Vagina (tissue), 2 donors: ENCODE results near the gene NEDD4L. TPM values are rescaled to one million over a fixed set of nuclear protein-coding genes. Genes with fewer than 3 reads are reported as not detected.

Experiments
- DNase-seq, 2 donors: peaks; one replicate each; pipeline ENCODE4 v3.0.0-alpha.2; 2017; ENCODE audit errors: extremely low spot score in 2 of 2
- H3K27ac ChIP-seq: fragments of 200-600 bp; sonication (generic); one replicate; pipeline ENCODE4 v1.5.1; 2019
- H3K27me3 ChIP-seq: fragments of 200-600 bp; sonication (generic); one replicate; pipeline ENCODE4 v1.5.1; 2019
- H3K36me3 ChIP-seq, 2 donors: fragments of 200-600 bp; sonication (generic); one replicate each; pipeline ENCODE4 v1.5.1; 2017 to 2019
- H3K4me1 ChIP-seq: fragments of 200-600 bp; sonication (generic); one replicate; pipeline ENCODE4 v1.5.1; 2019
- H3K4me3 ChIP-seq, 2 donors: fragments of 200-600 bp; sonication (generic); 1 replicate in 1 of 2; 2 replicates in 1 of 2; pipeline ENCODE4 v1.5.1; 2016 to 2019
- H3K9me3 ChIP-seq: fragments of 200-600 bp; sonication (generic); one replicate; pipeline ENCODE4 v1.5.1; 2019
- CTCF ChIP-seq, 3 experiments: fragments of 450-650 bp in 2 of 3; fragments of 200-600 bp in 1 of 3; sonication (generic) in 1 of 3; IDR thresholded peaks; one replicate each; pipeline ENCODE4 v1.5.1; 2017 to 2019; ENCODE audit warnings: antibody characterized with exemption in 3 of 3, mild to moderate bottlenecking in 2 of 3, moderate library complexity in 2 of 3
- POLR2A ChIP-seq, 2 donors: fragments of 450-650 bp; IDR thresholded peaks; one replicate each; pipeline ENCODE4 v1.6.1; 2017; ENCODE audit warnings: antibody characterized with exemption in 2 of 2, mild to moderate bottlenecking in 2 of 2, moderate library complexity in 2 of 2
- POLR2AphosphoS5 ChIP-seq, 2 donors: sonication (generic); formaldehyde crosslinking; IDR thresholded peaks; one replicate each; pipeline ENCODE4 v1.9.0; 2017; ENCODE audit warnings: antibody characterized with exemption in 2 of 2, mild to moderate bottlenecking in 2 of 2, low read depth in 1 of 2; ENCODE audit not compliant: insufficient read depth in 1 of 2
- intact Hi-C: fragments of 100-400 bp; cut with DNase I; formaldehyde crosslinking; loops from one replicate; pipeline ENCODE4 v1.15.1; 2023
- total RNA-seq: library from RNA; depleted of rRNA; stranded (reverse); fragments of >200 nt; gene quantifications from one replicate; pipeline ENCODE4 v1.2.3, GENCODE V29; 2016

NEDD4L gene
- total RNA-seq, 1 donor from 2014 or later = 42.2 TPM

DNA sequence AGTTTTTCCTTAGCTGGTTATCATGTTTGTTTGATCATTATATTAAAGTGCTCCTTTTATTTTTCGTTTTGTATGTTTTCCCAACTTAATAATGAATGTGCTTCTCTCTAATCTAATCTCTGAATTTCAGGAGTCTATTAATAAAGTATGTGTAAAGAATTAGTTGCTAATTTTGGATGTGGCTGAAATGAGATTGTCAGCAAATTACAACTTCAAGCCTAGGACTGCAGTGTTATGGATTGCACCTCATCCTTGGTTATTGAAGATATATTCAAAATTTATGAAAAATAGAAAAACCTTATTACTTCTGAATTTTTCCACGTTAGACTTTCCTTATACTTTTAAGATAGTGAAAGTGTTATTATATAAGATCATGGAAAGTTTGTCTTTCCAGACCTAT lies 227.7 kb downstream of the NEDD4L start:
- Histone ChIP-seq H3K9me3 (no peaks in the 10 kb centered on the region), H3K4me1 (peaks cover 9% of the 10 kb centered on the region), H3K4me3 (no peak overlapping the region), H3K36me3 (no peaks in the 10 kb centered on the region), H3K27ac (no peak overlapping the region), H3K27me3 (no peaks in the 10 kb centered on the region)
- DNase-seq = no peak
- TF ChIP-seq POLR2AphosphoS5 (IDR thresholded peaks at IDR 0.05; ENCODE audit: insufficient read depth in 1 of 2, low read depth in 1 of 2) (no peak), POLR2A (IDR thresholded peaks at IDR 0.05) (no peak)
- intact Hi-C loops = no loop called here

DNA sequence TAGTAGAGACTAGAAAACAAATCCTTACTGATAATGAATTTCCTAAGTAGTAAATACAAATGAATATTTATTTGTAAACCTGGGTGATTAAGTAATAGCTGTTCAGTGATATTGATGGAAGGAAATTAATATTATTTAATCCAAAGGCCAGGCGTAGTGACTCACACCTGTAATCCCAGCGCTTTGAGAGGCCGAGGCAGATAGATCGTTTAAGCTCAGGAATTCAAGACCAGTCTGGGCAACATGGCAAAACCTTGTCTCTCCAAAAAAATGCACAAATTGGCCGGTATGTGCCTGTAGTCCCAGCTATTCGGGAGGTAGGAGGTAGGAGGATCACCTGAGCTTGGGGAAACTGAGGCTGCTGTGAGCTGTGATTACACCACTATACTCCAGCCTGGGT lies 228.2 kb downstream of the NEDD4L start:
- Histone ChIP-seq H3K27ac (no peak overlapping the region), H3K4me1 (peaks cover 9% of the 10 kb centered on the region)

DNA sequence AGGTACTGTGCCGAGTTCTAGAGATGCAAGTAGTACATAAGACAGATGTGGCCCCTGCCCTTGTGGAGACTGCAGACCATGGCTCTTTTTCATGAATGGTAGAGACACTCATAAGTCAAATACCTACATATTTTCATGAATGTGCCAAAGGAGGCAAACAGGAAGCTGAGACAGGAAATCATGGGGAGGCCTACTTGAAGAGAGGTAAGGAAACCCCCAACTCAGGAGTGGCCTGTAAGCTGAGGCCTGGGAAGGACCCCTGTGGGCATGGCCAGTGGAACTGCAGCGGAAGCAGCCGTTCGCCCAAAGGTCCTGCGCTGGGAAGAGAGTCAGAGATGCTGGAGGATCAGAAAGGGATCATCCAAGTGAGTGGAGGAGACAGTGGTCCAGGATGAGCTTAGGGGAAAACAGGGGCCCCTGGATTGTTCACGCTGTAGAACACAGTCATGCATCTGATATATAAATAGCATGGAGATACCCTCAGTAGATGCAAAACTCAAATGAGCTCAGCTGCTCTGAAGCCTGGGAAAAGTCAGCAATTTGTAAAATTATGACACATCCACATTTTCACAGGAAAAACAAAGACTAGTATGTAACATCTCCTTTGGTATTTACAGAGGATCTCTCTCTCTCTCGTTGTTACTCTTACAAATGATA lies 228.9 kb downstream of the NEDD4L start:
- Histone ChIP-seq H3K36me3 (no peaks in the 10 kb centered on the region), H3K27me3 (no peaks in the 10 kb centered on the region), H3K4me1 (peaks cover 9% of the 10 kb centered on the region), H3K4me3 (no peak overlapping the region), H3K9me3 (no peaks in the 10 kb centered on the region), H3K27ac (no peak overlapping the region)
- intact Hi-C loops = no loop called here
- TF ChIP-seq POLR2A (IDR thresholded peaks at IDR 0.05) = no peak
- TF ChIP-seq CTCF (IDR thresholded peaks at IDR 0.05) = no peak
- TF ChIP-seq POLR2AphosphoS5 (IDR thresholded peaks at IDR 0.05; ENCODE audit: insufficient read depth in 1 of 2, low read depth in 1 of 2) = no peak
- no peak for DNase-seq

More for the DNA sequence above, 228.2 kb downstream of the NEDD4L start:
- intact Hi-C loops = no loop called here
- DNase-seq = no peak
- Histone ChIP-seq H3K27me3 (no peaks in the 10 kb centered on the region), H3K36me3 (no peaks in the 10 kb centered on the region), H3K4me3 (no peak overlapping the region), H3K9me3 (no peaks in the 10 kb centered on the region)
- TF ChIP-seq POLR2A (IDR thresholded peaks at IDR 0.05) = no peak
- TF ChIP-seq POLR2AphosphoS5 (IDR thresholded peaks at IDR 0.05; ENCODE audit: insufficient read depth in 1 of 2, low read depth in 1 of 2) = no peak
- no peak for TF ChIP-seq CTCF (IDR thresholded peaks at IDR 0.05)

- intact Hi-C loops = no loop called here
- Histone ChIP-seq H3K4me1 (no peaks in the 10 kb centered on the region), H3K27me3 (no peaks in the 10 kb centered on the region), H3K27ac (no peak overlapping the region), H3K36me3 (no peaks in the 10 kb centered on the region), H3K9me3 (no peaks in the 10 kb centered on the region), H3K4me3 (no peak overlapping the region)
- TF ChIP-seq POLR2A (IDR thresholded peaks at IDR 0.05) (no peak), CTCF (IDR thresholded peaks at IDR 0.05) (no peak)
- DNase-seq = no peak
These were observed 231.2 kb downstream of the NEDD4L start for GRCh38 chr18:58275176-58275575.

- intact Hi-C loops = no loop called here
- no peak for DNase-seq
- H3K9me3 ChIP-seq = no peaks in the 10 kb centered on the region
- H3K27ac ChIP-seq = no peak overlapping the region
- H3K4me3 ChIP-seq = no peak overlapping the region
- H3K27me3 ChIP-seq = no peaks in the 10 kb centered on the region
- TF ChIP-seq POLR2AphosphoS5 (IDR thresholded peaks at IDR 0.05; ENCODE audit: insufficient read depth in 1 of 2, low read depth in 1 of 2) = no peak
- TF ChIP-seq CTCF (IDR thresholded peaks at IDR 0.05) = no peak
- no peak for TF ChIP-seq POLR2A (IDR thresholded peaks at IDR 0.05)
- H3K4me1 ChIP-seq = no peaks in the 10 kb centered on the region
- no peaks in the 10 kb centered on the region for H3K36me3 ChIP-seq
These were observed 233.0 kb downstream of the NEDD4L start for GRCh38 chr18:58276789-58277739.
